Islet precursor cell (in vitro differentiated cells): ENCODE results near the gene VPS26C.
"Not testable (repeated sequence)": the region's sequence is repeated elsewhere in the genome, so short reads cannot be mapped to it uniquely, and the experiment has no call there.

ENCODE experiments used
- DNase-seq: peaks from one replicate; pipeline ENCODE4 v3.0.0-alpha.2; 2018

The VPS26C gene

DNA sequence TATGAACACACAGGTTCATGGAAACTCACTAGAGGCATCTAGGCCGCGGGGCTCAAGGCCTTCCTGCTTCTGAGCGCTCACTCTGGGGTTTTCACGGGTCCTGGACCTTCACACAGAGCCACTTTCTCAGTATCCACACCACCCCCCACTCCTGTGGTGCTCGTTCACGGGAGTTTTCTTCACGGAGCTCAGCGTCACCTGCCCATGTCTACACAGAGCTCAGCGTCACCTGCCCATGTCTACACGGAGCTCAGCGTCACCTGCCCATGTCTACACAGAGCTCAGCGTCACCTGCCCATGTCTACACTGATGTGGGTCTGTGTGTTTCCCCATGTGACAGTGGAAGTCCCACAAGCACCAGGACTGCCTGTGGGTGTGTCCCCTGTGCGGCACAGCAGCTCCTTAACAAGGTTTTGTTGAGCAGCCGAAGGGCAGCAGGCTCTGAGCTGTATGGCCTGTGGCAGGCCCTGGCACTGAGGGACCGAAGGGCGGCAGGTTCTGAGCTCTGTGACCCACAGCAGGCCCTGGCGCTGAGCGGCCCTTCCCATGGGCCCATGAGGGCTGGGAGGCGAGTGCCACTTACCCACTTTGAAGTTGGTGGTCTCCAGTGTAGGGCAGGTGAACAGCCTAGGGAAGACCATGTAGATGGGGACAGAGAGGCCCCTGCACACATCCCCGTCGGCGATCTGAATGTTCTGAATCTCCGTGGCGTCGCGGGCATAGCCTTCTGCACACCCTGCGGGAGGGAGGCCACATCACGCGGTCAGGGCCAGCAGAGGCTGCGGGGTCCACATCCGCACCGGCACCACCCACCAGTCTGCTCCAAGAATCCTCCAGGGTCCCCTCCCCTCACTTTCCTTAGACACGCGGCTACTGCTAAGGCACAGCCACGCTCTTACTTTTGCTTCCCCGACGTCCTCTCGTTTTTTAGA is 39.8 kb downstream of the VPS26C start:
- DNase-seq: peak; percentile 23

DNA sequence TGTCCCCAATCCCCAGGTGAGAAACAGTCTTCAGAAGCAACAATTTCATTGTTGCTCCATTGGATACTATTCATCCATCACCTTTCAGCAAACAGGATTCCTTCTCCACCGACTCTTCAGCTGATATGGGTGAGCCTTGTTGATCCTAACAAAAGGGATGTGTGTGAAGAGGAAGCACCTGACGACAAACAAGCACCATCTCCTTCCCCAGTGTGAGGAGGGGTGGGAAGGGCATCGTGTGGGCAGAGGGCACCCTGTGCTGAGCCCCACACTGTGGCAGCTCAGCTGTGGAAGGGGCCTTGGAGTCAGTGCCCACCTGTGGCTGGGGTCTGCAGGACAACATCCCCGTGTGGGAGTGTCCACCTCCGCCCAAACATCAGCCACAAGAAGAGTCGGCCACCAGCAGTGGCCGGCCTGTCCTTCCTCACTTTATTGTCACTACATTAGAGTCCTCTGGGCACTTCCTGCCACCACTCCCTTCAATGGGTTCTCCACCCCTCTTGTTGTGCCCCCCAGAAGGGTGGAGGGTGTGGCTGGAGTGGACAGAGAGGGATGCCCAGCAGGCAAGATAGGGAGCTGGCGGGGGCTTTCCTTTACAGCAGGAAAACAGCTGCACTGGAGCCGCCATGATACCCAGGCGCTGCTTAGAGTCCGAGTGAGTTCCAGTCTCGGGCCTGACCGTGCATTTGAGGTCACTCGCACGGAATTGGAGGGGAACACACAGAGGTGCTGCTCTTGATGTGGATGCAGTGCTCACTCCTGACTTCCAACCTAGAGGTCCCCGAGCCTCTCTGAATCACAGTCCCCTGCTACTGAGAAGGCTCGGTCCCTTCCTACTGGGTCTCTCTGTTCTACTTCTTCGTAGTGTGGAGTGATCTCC is 40.9 kb downstream of the VPS26C start:
- DNase-seq: peak; percentile 21

DNA sequence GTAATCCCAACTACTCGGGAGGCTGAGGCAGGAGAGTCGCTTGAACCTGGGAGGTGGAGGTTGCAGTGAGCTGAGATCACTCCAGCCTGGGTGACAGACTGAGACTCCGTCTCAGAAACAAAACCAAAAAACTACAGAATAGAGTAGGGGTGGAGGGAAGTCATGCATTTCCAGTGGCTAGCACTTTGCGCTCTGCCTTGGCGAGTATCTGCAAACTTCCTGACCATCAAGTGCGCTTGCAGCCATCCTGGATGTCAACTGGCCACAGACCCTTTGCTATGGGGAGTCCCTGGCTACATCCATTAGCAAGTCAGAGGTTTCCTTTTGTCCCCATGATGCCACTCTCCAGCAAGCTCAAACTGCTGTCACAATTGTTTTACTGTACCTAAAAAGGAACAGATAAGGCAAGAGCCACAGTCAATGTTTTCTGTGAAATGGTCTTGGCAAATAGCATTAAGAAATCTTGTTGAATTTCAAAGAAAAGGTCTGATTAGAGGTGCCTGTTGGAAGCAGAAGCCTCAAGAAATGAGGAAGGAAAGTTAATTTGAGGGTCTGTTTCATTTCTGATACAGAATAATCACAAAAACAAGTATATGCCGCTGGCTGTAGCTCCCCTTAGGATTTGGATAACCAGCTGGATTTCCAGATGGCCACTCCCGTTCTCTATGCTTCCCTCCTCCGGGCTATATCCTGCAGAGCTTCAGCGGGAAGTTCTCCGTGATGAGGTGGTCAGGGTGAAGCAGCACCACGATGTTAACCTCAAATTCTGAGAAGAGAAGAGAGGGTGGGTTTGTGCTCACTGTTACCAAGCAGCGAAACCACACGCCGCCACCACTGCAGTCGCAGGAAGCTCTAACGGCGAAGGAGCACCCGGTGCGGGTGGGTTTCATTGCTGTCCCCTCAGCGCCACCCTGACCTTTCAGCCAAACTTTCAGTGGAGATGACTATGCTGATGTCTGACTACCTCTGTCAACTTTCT is 42.0 kb downstream of the VPS26C start:
- peak; percentile 23 for DNase-seq

GRCh38 chr21:37223804-37224345 is 43.3 kb downstream of the VPS26C start:
- peak; percentile 20 for DNase-seq

- DNase-seq: not testable (repeated sequence)
These were observed 44.9 kb downstream of the VPS26C start for GRCh38 chr21:37222248-37222647.

GRCh38 chr21:37220981-37221664 is 46.0 kb downstream of the VPS26C start:
- peak; percentile 73 for DNase-seq

- DNase-seq: no peak
These were observed 46.6 kb downstream of the VPS26C start for GRCh38 chr21:37220433-37220980.

- no peak for DNase-seq
These were observed 47.2 kb downstream of the VPS26C start for GRCh38 chr21:37219761-37220432.

- DNase-seq: peak; percentile 1
These were observed 52.2 kb downstream of the VPS26C start for GRCh38 chr21:37214952-37215351.

DNA sequence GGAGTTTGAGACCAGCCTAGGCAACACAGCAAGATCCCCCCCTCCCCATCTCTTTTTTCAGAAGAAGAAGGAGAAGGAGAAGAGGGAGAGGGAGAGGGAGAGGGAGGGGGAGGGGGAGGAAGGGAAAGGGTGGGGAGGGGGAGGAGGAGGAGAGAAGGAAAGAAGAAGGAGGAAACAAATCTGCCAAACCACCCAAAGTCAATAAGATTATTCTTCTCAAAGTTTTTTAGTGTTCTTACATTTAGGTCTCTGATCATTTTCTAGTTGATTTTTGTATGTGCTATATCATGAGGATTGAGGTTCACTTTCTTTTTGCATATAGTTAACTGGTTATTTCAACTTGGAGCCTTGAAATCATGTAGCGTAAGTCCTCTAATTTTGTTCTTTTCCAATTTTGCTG is 56.3 kb downstream of the VPS26C start:
- DNase-seq: peak; percentile 1

- DNase-seq: no peak
These were observed 57.0 kb downstream of the VPS26C start for GRCh38 chr21:37210130-37210529.

DNA sequence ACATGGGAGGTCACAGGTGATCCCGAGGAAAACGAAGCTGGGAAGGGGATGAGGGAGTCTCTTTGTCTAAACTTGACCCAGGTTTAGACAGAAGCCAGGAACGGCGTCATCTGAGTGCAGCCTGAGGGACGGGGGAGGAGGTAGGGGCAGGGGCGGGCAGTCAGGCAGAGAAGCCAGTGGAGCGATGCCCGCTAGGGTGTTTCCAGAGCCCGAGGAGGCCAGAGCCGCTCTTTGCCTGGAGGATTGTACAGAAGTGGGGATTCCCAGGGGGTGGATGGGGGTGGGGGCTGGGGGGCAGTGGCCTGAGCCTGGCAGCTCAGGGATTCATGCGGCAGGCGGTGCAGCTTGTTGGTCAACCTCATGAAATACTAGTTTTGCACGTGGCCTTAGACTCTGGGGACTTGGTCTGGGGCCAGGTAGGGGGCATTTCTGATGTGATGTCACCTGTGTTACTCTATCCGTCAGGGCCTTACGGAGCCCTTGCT is 58.4 kb downstream of the VPS26C start:
- DNase-seq: no peak

- DNase-seq: peak; percentile 43
These were observed 58.9 kb downstream of the VPS26C start for GRCh38 chr21:37208056-37208721.

GRCh38 chr21:37207441-37208009 is 59.6 kb downstream of the VPS26C start:
- DNase-seq: peak; percentile 87

- no peak for DNase-seq
These were observed 60.6 kb downstream of the VPS26C start for GRCh38 chr21:37206496-37206895.

DNA sequence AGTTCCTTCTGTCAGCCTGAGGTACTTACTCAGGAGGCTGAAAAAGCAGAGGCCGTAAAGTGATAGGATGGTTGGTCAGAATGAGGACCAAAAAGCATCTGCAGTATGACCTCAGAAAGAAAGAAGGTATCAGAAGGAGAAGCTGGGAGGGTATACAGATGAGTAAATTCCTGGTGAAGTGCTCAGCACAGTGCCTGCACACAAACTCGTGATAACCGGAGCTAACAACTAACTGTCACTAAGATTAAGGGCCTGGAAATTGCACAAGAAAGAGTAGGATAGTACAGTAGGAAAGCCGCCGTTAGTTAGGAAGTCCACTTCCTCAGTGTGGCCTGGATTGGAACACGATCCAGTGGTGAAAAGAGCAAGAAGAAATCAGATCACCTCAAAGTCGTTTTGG is 62.6 kb downstream of the VPS26C start:
- DNase-seq: no peak

GRCh38 chr21:37202221-37203110 is 64.7 kb downstream of the VPS26C start:
- no peak for DNase-seq
